Fibroblast of skin of left quadriceps (primary cell): ENCODE measurements around the gene S100A16.
"Not testable (repeated sequence)": the region's sequence is repeated elsewhere in the genome, so short reads cannot be mapped to it uniquely, and the experiment has no call there.

Source experiments
- DNase-seq, 2 experiments: peaks; one replicate each; pipeline ENCODE4 v3.0.0-alpha.2; 2013; ENCODE audit warnings: low read depth in 2 of 2

Gene S100A16

DNA sequence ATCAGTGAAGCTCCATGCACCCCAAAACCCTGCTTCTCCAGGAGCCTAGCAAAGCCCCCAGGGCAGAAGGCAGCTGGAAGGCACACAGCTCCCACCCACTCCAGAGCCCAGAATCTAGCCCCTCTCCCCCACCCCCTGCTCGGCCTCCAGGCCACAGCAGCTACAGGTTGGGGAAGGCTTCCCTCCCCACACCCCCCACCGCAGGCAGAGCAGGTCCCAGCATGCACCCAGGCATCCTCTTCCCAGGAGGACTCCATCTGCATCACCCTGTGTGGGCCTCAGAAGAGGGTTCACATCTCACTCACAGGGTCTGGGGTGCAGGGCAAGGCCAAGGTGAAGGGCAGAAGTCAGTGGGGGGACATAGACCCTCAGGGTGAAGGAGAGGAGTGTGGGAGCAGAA lies 2.5 kb upstream of the S100A16 start:
- no peak for DNase-seq

DNA sequence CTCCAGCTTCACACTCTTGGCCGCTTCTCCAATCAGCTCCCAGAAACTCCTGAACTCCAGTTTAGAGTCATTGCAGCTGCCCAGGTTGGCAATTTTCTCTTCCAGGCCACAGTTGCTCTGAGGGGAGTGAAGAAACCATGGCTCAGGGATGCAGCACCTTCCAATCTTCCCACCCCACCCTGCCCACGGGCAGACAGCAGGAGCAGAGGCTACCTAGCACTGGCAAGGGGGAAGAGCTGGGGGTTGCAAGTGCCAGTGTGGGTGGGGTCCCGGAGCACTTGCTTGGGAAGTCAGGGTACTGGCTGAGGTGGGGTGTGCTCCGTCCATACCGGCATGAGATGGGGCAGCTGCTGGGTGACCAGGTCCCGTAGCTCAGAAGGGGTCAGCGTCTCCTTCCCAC lies 2.0 kb upstream of the S100A16 start:
- no peak for DNase-seq

DNA sequence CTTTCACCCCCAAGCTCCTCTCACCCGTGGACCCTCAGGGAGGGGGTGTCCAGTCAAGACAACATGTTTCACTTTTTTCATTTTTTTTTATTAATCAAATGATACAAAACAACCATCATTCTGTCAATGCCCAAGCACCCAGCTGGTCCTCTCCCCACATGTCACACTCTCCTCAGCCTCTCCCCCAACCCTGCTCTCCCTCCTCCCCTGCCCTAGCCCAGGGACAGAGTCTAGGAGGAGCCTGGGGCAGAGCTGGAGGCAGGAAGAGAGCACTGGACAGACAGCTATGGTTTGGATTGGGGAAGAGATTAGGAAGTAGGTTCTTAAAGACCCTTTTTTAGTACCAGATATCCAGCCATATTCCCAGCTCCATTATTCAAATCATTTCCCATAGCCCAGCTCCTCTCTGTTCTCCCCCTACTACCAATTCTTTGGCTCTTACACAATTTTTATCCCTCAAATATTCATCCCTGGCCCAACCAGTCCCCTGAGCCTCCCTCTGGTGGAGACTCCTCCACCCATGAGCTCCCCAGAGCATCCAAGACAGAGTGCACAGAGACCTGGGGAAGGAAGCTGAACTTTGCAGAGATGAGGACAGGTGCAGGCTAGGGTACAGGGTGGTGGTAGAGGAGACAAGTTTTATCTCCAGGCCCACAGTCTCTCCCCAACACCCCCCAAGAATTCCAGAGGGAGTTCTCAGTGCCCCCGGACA lies 1.4 kb upstream of the S100A16 start:
- DNase-seq, result no peak

DNA sequence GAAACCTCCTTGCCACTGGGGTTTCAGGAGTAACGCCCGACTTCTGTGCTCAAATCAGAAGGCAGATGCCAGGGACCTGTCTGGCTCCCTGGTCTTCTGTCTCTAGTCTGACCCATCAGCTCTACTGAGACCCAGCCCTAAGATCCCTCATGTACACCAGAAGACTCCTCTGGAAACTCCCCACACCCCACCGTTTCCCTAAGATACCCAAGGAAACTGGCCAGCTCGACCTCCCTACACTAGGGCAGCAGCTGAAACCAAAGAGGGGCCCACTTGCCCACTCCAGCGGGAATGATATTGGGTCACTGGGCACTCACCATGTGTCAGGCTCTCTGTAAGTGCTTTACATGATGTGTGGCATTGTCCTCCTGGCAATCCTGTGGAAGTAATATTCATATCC lies 469 bp upstream of the S100A16 start:
- DNase-seq, result no peak

DNA sequence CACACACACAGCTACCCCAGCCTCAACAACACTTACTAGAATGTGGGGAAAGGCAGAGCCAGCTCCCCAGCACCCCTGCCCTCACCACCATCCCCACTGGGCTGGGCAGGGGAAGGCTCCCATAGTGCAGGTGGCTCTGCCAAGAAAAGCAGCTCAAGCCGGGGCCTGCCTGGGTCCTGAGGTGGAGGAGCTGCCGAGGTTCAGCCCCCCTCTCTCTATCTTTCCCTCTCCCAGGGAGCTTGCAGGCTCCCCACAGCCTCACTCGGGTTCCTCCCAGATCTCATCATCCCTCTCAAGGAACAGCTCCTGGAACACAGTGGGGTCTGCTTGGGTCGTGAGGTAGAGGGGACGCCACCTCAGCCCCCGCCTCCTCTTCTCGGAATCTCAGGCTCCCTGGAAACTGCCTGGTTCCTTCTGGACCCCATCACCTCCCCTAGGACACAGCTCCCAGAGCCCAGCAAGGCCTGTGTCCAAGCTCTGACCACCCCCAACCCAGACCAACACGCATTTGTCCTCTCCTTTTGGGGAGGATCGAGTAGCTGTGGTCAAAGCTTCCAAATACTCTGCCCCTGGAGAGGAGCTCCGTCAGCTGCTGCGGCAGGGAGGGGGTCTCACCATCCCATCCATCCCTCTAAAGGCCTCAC lies 704 bp downstream of the S100A16 start:
- no peak for DNase-seq

DNA sequence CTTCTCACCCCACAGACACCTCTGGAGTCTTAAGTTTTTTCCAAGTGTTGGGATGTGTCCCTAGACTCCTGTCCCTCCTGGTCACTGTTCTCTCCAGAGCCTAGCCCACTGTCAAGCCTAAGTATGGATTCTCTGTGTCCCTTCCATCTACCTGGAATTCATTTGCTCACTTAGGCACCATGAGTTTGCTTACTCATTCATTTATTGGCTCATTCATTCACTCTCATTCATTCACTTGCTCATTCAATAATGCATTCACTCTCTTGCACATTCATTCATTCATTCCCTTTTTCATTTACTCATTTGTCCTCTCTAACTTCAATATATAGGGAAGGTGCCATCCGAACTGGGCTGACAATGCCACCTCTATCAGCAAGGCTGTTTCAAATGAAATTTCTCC lies 1.6 kb downstream of the S100A16 start:
- DNase-seq, result no peak

DNA sequence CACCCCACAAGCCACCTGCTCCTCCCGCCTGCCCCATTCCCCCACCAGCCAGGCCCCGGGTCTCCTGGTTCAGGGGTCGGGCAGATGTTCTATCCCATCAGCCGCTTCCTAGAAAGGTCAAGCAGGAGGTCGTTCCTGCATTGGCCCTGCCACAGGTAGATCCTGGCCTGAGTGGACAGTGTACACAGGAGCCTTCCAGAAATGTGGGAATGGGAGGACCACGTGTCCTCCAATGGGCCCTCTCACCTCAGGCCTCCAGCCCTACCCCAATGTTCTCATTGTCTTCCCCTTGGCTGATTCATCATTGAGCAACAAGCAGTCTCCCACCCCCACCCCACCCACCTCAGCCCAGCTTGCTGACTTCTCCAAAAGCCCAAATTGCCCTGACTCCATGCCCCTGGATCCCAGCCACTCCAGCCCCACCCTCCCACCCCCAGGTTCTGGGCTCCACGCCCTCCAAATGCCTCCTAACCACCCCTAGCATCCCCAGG lies 2.1 kb downstream of the S100A16 start:
- no peak for DNase-seq

DNA sequence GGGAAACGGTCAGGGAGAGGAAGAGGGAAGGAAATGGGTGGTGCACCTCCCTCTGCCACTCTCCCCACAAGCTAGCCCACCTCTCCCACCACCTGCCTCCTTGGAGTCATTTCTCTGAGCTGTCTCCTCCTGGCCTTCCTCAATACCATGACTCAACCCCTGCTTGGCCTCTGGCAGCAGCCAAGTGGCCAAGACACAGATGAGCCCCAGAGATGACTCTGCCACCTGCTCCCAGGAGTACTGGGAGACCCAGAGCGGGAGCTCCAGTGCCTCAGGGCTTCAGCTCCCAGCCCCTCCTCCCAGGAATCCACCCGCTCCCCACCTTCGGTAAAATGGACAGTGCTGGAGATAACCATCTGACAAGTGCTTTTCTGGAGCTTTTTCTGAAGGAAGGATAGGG lies 2.6 kb downstream of the S100A16 start:
- no peak for DNase-seq

DNA sequence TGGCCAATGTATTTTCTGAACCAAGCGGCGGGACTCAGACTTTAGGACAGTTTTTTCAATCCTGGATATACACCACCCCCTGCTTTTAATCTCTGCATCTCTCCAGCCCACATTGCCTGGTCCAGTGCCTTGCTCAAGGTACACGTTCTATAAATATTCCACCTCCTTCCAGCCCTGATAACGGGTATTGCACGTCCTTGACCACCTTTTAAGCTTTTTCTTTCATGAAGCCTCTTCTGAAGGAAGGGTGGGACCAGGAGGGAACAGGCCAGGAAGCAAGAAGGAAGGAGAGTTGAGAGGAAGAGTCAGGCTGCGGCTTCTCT lies 3.4 kb downstream of the S100A16 start:
- DNase-seq, result no peak

DNA sequence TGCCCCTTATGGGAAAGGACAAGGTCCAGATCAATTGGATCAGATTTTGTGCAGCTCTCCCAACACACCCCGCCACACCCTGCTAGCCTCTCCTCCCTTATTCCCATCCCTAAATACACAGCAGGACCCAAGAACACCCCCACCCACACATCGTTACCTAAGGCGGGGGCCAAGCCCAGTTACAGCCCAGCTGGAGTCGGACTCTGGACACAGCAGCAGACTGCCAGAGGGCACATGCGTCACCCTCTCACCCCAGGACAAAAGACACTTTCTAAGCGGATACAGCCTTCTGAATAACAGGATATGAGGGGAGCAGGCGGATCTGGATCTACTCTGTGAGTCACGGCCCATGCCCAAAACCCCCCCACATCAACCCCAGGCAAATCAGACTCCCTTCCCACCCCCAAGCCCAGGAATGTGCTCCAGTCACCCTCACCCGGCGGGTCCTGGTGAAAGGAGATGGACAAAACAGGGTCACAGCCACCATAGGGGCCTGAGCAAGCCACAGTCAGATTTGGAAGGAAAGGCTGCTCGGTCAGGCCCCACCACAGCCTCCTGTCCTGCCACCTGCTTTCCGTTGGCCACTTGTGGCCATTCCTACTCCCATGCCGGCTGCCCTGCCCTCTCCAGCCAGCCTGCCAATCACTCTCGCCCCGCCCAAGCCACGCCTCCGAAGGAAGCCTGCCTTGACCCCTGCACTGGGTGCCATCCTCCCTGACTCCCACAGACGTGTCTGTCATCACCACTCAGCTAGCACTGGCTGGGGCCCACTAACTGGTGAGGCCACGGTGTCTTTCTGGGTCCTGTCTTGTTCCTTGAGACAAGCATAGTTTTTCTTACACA lies 4.0 kb downstream of the S100A16 start:
- DNase-seq, result peak; percentile 50 to 55

DNA sequence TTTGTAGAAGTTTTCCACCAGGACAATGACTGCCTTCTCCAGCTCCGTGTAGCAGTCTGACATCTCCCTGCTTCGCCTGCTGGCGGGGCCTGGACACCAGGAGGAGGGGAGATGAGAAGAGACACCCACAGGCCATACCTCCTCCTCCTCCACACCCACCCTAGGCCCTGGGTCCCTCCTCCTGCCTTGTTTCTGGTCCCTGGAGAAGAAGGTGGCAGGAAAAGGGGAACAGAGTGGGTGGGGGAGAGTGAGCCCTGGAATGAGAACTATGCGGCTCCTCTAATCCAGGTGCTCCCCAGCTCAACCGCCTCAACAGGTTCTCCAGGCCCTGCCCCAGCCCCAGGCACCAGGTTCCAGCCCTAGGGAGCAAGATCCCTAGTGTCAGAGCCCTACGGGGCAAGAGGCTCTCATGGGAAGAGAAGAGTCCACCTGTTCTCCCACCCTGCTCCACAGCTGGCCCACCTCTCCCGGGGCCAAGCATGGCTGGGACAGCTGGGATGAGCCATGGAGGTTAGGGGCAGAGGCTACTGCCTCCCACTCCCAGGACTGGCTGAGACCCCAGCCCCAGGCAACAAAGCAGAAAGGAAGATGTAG lies 4.8 kb downstream of the S100A16 start:
- DNase-seq, result no peak

DNA sequence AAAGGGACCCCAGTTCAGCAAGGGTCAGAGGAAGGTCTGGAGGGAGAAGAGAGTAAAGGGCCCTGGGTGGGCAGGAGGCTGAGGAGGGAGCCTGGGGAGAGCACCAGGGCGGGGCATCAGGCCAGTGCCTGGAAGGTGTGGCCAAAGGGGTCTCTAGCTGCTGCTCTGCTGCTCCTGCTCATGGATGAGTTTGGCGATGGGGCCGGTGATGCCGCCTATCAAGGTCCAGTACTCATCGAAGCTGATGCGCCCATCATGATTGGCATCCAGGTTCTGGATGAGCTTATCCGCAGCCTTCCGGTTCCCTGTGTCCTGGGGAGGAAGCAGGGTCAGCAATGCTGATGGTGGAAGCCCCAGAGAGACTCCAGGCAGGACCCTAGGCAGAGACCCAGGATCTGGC lies 5.6 kb downstream of the S100A16 start:
- no peak for DNase-seq

DNA sequence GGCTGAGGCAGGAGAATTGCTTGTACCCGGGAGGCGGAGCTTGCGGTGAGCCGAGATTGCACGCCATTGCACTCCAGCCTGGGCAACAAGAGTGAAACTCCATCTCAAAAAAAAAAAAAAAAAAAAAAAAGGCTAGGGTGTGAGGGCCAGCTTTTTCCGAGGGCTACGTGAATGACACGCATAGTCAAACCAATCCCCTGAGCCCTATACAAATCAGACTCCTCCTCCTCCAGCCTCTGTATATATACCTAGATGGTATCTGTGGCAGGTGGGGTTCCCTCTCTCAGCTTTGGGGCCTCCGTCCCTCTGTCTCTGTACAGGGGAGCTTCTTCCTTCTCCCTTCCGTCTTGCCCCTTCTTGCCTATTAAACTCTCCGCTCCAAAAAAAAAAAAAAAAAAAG lies 6.7 kb downstream of the S100A16 start:
- DNase-seq, result no peak

DNA sequence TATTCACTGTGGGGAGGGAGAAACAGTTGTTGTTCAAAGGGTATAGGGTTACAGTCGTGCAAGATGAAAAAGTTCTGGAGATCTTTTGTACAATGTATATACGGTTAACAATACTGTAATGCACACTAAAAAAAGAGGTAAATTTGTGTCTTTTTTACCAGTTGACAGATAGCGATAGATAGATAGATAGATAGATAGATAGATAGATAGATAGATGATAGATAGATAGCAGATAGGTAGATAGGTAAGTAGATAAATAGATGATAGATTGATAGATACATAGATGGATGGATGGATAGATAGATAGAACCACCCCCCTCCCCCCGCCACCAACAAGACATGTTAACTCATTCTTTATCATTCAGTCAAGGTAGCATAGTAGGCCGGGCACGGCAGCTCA lies 10.2 kb downstream of the S100A16 start:
- no peak for DNase-seq

DNA sequence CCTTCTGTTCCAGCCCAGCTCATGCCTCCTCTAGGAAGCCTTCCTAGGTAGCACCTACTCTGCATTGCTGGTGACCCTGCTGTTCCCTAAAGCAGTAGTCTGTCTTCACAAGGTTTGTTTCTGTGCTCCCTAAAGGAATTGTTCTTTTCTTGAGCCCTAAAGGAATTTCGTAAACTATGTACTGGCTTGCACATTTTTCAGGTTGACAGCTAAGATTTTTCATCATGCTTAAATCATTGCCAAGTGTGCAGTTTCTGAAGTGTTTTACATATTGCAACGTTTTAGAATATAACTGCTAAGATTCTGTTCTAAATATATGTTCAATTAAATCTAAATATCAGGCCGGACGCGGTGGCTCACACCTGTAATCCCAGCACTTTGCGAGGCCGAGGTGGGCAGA lies 13.1 kb downstream of the S100A16 start:
- DNase-seq, result no peak

DNA sequence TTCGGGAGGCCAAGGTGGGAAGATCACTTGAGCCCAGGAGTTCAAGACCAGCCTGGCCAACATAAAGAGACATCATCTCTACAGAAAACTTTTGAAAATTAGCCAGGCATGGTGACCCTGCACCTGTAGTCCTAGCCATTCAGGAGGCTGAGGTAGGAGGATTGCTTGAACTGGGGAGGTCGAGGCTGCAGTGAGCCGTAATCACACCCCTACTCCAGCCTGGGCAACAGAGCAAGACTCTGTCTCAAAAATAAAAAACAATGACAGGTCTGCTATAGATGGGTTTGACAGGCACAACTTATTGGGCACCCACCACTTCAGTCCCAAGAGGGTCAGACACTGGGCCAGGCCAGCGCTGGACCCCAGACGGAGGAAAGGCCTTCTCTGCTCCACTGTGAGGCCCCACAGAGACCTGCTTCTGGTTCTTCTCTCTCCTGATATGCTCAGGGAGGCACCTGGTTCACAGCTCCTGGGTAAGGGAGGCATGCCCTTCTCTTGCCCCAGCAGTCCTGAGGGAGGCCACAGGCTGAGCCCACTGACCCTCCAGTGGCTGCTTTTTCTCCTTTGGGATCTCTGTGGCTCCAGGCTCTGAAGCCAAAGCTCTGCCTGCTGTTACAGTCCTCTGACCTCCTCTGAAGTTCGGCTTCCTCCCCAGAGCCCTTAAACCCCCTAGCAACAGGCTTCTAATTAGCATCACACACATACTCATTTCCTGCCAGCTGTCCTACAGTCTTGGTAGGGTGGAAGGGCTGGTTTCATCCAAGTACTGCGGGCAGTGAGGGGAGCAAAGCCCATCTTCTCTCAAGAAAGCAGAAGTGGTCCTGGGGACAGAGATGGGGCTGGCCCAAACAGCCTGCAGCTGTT lies 14.4 kb downstream of the S100A16 start:
- DNase-seq, result peak; percentile 35 to 40

DNA sequence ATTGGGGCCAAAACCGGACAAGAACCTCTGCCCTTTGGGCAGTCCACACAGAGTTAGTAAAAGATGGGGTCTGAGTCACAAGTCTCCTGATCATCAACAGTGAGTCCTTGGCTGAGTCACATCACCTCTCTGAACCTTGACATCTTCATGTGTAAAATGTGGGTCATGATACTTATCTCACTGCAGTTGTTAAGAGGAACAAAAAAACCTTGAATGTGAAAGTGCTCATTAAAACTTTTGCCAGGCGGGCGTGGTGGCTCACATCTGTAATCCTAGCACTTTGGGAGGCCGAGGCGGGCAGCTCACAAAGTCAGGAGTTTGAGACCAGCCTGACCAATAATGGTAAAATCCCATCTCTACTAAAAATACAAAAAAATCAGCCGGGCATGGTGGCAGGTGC lies 15.7 kb downstream of the S100A16 start:
- DNase-seq, result no peak

DNA sequence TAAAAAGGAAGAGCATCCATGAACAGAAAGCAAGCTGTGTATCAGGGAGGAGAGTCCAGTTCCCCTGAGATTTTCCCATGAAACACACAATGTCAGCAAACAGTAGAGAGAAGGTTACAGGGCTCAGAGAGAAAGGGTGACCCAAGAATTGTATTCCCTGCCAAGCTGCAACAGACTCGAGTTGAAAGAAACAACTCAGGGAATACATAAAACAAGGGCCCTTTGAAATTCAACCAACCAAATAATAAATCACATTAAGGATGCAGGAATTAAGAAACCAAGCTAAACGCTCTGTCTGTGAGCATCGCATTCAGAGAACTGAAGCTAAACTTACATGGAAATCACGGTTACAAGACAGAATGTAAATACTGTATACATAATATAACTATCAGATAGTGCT lies 20.2 kb downstream of the S100A16 start:
- no peak for DNase-seq

DNA sequence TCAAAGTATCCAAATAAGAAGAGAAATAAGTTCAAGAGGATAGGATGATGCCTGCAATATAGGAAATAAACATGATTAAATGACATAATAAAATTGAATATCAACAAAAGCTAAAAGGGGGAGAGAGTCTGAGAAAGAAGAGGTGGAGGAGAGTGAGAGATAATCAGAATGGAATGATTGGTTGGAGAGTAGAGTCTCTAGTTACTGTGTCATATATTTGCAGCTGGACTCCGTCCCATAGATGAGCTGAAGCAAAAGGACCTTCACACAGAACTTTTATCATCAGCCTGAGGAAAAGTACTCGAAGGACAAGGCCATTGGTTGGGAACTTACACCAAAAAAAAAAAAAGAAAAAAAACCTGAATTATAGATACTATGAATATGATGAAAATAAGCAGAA lies 24.5 kb downstream of the S100A16 start:
- no peak for DNase-seq

DNA sequence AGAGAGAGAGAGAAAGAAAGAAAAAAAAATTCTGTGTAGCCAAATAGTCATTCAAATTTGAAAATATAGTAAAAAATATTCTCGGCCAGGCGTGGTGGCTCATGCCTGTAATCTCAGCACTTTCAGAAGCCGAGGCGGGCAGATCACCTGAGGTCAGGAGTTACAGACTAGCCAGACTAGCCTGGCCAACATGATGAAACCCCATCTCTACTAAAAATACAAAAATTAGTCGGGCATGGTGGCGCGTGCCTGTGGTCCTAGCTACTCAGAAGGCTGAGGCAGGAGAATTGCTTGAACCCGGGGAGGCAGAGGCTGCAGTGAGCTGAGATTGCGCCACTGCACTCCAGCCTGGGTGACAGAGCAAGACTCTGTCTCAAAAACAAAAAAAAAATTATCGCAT lies 24.9 kb downstream of the S100A16 start:
- DNase-seq, result not testable (repeated sequence)

DNA sequence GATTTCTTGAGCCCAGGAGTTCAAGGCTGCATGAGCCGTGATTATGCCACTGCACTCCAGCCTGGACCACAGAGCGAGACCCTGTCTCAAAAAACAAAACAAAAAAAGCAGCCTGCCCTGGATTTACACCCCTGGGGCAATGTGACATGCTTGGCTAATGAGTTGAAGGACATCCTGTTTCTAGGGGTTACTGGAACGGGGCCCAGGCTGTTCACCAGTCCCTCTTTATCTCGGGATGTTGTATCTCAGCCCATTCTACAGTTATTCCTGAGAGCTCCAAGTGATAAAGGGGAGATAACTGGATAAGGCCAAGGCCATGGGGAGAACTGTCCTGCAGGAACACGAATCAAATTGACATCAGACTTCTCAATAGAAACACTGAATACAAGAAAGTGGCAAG lies 25.6 kb downstream of the S100A16 start:
- DNase-seq, result no peak

DNA sequence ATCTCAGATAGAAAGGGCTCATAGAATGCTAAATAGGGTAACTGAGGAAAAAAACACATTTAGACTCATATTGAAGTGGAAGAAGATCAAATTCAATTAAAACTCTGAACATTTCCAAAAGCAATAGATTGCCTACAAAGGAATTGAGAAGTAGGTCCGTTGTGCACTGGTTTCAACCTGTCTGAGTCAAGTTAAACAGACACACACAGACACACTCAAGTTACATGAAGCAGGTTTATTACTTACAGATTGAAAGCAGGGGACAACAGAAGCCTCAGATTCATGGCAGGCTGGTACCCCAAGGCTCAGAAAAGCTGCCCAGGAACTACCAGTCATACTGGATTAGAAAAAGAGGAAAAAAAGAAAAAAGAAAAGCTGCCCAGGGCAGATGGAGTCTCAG lies 26.6 kb downstream of the S100A16 start:
- DNase-seq, result no peak
